ENCODE measurements around the gene NAV3.

GRCh38 chr12:77968571-77968970 lies 137.9 kb downstream of the NAV3 start:
- TF ChIP-seq CTCF (IDR thresholded peaks at IDR 0.05): no peak
- no peak for TF ChIP-seq EZH2 (IDR thresholded peaks at IDR 0.05)
- TF ChIP-seq EZH2phosphoT487 (IDR thresholded peaks at IDR 0.05): no peak

Measured in neural progenitor cell (in vitro differentiated cells).